Measurements from ENCODE around the gene VSIG10.

DNA sequence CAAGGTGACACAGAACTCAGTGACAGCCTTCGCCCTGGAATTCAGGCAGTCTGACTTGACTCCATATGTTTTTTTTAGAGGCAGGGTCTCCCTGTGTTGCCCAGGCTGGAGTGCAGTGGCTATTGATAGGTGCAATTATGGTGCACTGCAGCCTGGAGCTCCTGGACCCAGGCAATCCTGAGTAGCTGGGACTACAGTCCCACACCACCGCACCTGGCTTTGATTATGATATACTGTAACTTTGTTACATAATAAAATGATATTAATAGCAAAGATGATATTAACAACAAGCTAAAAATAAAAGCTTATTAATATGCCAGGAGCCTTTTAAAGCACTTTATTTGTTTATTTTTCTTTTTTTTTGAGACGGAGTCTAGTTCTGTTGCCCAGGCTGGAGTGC lies 9.8 kb downstream of the VSIG10 start:
- TF ChIP-seq, protein P1, sequence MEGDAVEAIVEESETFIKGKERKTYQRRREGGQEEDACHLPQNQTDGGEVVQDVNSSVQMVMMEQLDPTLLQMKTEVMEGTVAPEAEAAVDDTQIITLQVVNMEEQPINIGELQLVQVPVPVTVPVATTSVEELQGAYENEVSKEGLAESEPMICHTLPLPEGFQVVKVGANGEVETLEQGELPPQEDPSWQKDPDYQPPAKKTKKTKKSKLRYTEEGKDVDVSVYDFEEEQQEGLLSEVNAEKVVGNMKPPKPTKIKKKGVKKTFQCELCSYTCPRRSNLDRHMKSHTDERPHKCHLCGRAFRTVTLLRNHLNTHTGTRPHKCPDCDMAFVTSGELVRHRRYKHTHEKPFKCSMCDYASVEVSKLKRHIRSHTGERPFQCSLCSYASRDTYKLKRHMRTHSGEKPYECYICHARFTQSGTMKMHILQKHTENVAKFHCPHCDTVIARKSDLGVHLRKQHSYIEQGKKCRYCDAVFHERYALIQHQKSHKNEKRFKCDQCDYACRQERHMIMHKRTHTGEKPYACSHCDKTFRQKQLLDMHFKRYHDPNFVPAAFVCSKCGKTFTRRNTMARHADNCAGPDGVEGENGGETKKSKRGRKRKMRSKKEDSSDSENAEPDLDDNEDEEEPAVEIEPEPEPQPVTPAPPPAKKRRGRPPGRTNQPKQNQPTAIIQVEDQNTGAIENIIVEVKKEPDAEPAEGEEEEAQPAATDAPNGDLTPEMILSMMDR (IDR thresholded peaks at IDR 0.05; ENCODE audit: insufficient read depth, low read length, poor library complexity, severe bottlenecking): no peak
- TF ChIP-seq EZH2phosphoT487 (conservative IDR thresholded peaks at IDR 0.05; ENCODE audit: low read length): no peak
